IPS-NIHi7 (cell line): Measurements from ENCODE around the gene FUT3.
A peak's percentile ranks its signal among the peaks of the same experiment; 100 is the strongest.
"Not testable (repeated sequence)": the region's sequence is repeated elsewhere in the genome, so short reads cannot be mapped to it uniquely, and the experiment has no call there.

Experiments
- DNase-seq: peaks from one replicate; pipeline ENCODE4 v3.0.0; 2012; ENCODE audit warnings: mixed read lengths; ENCODE audit errors: extremely low spot score

Gene FUT3

GRCh38 chr19:5882421-5882968 lies 31.2 kb upstream of the FUT3 start:
- DNase-seq: no peak

GRCh38 chr19:5881543-5882299 lies 30.5 kb upstream of the FUT3 start:
- no peak for DNase-seq

- peak; percentile 60 for DNase-seq
Measured at GRCh38 chr19:5880604-5881078, 29.4 kb upstream of the FUT3 start.

- DNase-seq: no peak
Measured at GRCh38 chr19:5880196-5880595, 28.9 kb upstream of the FUT3 start.

- DNase-seq: no peak
Measured at GRCh38 chr19:5877882-5878281, 26.6 kb upstream of the FUT3 start.

GRCh38 chr19:5877427-5877826 lies 26.2 kb upstream of the FUT3 start:
- no peak for DNase-seq

- not testable (repeated sequence) for DNase-seq
Measured at GRCh38 chr19:5874496-5874895, 23.2 kb upstream of the FUT3 start.

GRCh38 chr19:5873617-5874199 lies 22.5 kb upstream of the FUT3 start:
- DNase-seq: no peak

- no peak for DNase-seq
Measured at GRCh38 chr19:5870986-5871394, 19.7 kb upstream of the FUT3 start.

- DNase-seq: peak; percentile 8
Measured at GRCh38 chr19:5867201-5868136, 16.2 kb upstream of the FUT3 start.

- DNase-seq: no peak
Measured at GRCh38 chr19:5865772-5866171, 14.5 kb upstream of the FUT3 start.

GRCh38 chr19:5864725-5865486 lies 13.7 kb upstream of the FUT3 start:
- DNase-seq: peak; percentile 9

GRCh38 chr19:5864013-5864720 lies 12.9 kb upstream of the FUT3 start:
- no peak for DNase-seq

GRCh38 chr19:5863030-5863665 lies 11.9 kb upstream of the FUT3 start:
- no peak for DNase-seq

- DNase-seq: no peak
Measured at GRCh38 chr19:5857203-5858081, 6.2 kb upstream of the FUT3 start.

- DNase-seq: not testable (repeated sequence)
Measured at GRCh38 chr19:5855151-5855550, 3.9 kb upstream of the FUT3 start.

- not testable (repeated sequence) for DNase-seq
Measured at GRCh38 chr19:5854121-5854520, 2.9 kb upstream of the FUT3 start.

- no peak for DNase-seq
Measured at GRCh38 chr19:5850743-5851293, 431 bp downstream of the FUT3 start.

GRCh38 chr19:5850189-5850588 lies 1.1 kb downstream of the FUT3 start:
- no peak for DNase-seq
